Activated T-helper 17 cell treated with anti-CD3 and anti-CD28 coated beads, Interleukin-2, amount 50 U/mL, for 72 hours (primary cell): ENCODE data around the gene THSD8. TPM values are rescaled to one million over a fixed set of nuclear protein-coding genes. Genes with fewer than 3 reads are reported as not detected.
"Not testable (repeated sequence)": the region's sequence is repeated elsewhere in the genome, so short reads cannot be mapped to it uniquely, and the experiment has no call there.

ENCODE experiments used
- ATAC-seq: fragments of 150-1000 bp; cut with Tn5 transposase; replicated peaks from 2 replicates; pipeline ENCODE4 v1.10.0; 2021; ENCODE audit warnings: mild to moderate bottlenecking, moderate library complexity
- H3K27ac Mint-ChIP-seq: one replicate; pipeline ENCODE4 v1.8.0; 2022; ENCODE audit warnings: mixed read lengths
- H3K27me3 Mint-ChIP-seq: one replicate; pipeline ENCODE4 v1.8.0; 2022; ENCODE audit warnings: mixed read lengths
- H3K36me3 Mint-ChIP-seq: one replicate; pipeline ENCODE4 v1.8.0; 2022; ENCODE audit warnings: low read depth, mild to moderate bottlenecking, mixed read lengths
- H3K4me1 Mint-ChIP-seq: one replicate; pipeline ENCODE4 v1.8.0; 2022; ENCODE audit warnings: mixed read lengths
- H3K4me3 Mint-ChIP-seq: one replicate; pipeline ENCODE4 v1.8.0; 2022; ENCODE audit warnings: mild to moderate bottlenecking, mixed read lengths
- H3K9me3 Mint-ChIP-seq: one replicate; pipeline ENCODE4 v1.8.0; 2022; ENCODE audit warnings: mixed read lengths
- total RNA-seq, 2 donors: library from RNA; stranded (reverse); gene quantifications; one replicate each; pipeline ENCODE4 v1.2.3, GENCODE V29; 2022

The THSD8 gene
- total RNA-seq, 2 donors from 2014 or later: 25.5 to 32.7 TPM

GRCh38 chr19:12840091-12841079, 38.5 kb downstream of the THSD8 start:
- peak overlapping the region; percentile 15 for H3K4me3 Mint-ChIP-seq
- H3K27me3 Mint-ChIP-seq: peaks cover 50% of the 10 kb centered on the region
- ATAC-seq: peak; percentile 40
- peaks cover 16% of the 10 kb centered on the region for H3K4me1 Mint-ChIP-seq
- no peak overlapping the region for H3K27ac Mint-ChIP-seq
- no peaks in the 10 kb centered on the region for H3K36me3 Mint-ChIP-seq
- no peaks in the 10 kb centered on the region for H3K9me3 Mint-ChIP-seq

GRCh38 chr19:12841094-12841493, 39.2 kb downstream of the THSD8 start:
- Mint-ChIP-seq H3K4me3 (peak overlapping the region; percentile 15), H3K4me1 (peaks cover 16% of the 10 kb centered on the region), H3K36me3 (no peaks in the 10 kb centered on the region), H3K27me3 (peaks cover 51% of the 10 kb centered on the region), H3K9me3 (no peaks in the 10 kb centered on the region), H3K27ac (no peak overlapping the region)
- ATAC-seq: no peak

DNA sequence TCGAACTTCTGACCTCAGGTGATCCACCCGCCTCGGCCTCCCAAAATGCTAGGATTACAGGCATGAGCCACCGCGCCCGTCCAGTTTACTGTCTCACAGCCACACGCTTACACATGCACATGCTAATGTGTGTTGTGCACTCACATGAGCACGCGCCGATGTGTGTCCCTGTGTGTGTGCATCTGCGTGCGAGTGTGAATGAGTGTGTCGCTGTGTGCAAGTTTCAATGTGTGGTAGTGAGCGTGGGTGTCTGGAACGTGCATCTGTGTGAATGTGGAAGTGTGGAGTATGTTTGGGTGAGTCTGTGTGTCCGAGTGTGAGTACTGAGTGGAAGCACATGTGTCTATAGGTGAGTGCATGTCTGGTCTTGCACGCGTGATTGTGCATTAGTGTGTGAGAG, 40.6 kb downstream of the THSD8 start:
- peaks cover 45% of the 10 kb centered on the region for H3K27me3 Mint-ChIP-seq
- no peak for ATAC-seq
- peaks cover 12% of the 10 kb centered on the region for H3K4me1 Mint-ChIP-seq
- no peaks in the 10 kb centered on the region for H3K36me3 Mint-ChIP-seq
- H3K27ac Mint-ChIP-seq: no peak overlapping the region
- no peak overlapping the region for H3K4me3 Mint-ChIP-seq
- no peaks in the 10 kb centered on the region for H3K9me3 Mint-ChIP-seq

GRCh38 chr19:12843328-12843727, 41.5 kb downstream of the THSD8 start:
- H3K4me3 Mint-ChIP-seq: no peak overlapping the region
- no peaks in the 10 kb centered on the region for H3K9me3 Mint-ChIP-seq
- H3K36me3 Mint-ChIP-seq: no peaks in the 10 kb centered on the region
- ATAC-seq: no peak
- peaks cover 43% of the 10 kb centered on the region for H3K27me3 Mint-ChIP-seq
- no peak overlapping the region for H3K27ac Mint-ChIP-seq
- H3K4me1 Mint-ChIP-seq: peaks cover 11% of the 10 kb centered on the region

- Mint-ChIP-seq H3K9me3 (no peaks in the 10 kb centered on the region), H3K4me3 (no peak overlapping the region), H3K4me1 (peaks cover 9% of the 10 kb centered on the region), H3K27ac (no peak overlapping the region), H3K27me3 (peaks cover 41% of the 10 kb centered on the region), H3K36me3 (no peaks in the 10 kb centered on the region)
- ATAC-seq: no peak
Observed at GRCh38 chr19:12843999-12844732, 42.3 kb downstream of the THSD8 start.

GRCh38 chr19:12846613-12847012, 44.7 kb downstream of the THSD8 start:
- not testable (repeated sequence) for H3K36me3 Mint-ChIP-seq, H3K4me1 Mint-ChIP-seq, H3K27ac Mint-ChIP-seq, H3K9me3 Mint-ChIP-seq, ATAC-seq
- H3K27me3 Mint-ChIP-seq: peaks cover 23% of the 10 kb centered on the region
- peak overlapping the region; percentile 82 for H3K4me3 Mint-ChIP-seq

GRCh38 chr19:12847159-12848139, 45.6 kb downstream of the THSD8 start:
- Mint-ChIP-seq H3K27ac (peak overlapping the region; percentile 85), H3K36me3 (no peaks in the 10 kb centered on the region), H3K4me3 (peak overlapping the region; percentile 82), H3K4me1 (no peaks in the 10 kb centered on the region), H3K9me3 (no peaks in the 10 kb centered on the region), H3K27me3 (peaks cover 16% of the 10 kb centered on the region)
- ATAC-seq: peak; percentile 98

Other genes starting within 250 kb of the THSD8 start
- gene ZNF490, start 191.3 kb upstream of the THSD8 start, total RNA-seq: 10 to 100 TPM in 1 of 2 donors, 1 to 10 TPM in 1; 7.3 to 11.1 TPM
- 10 to 100 TPM; 16.7 to 19.0 TPM for gene ZNF791, start 191.1 kb upstream of the THSD8 start, total RNA-seq
- gene MAN2B1, start 135.3 kb upstream of the THSD8 start, total RNA-seq: 100 to 1,000 TPM; 199 to 247 TPM
- gene WDR83, start 135.3 kb upstream of the THSD8 start, total RNA-seq: 10 to 100 TPM; 17.7 to 30.4 TPM
- gene DHPS, start 120.2 kb upstream of the THSD8 start, total RNA-seq: 100 to 1,000 TPM; 125 to 167 TPM
- gene GNG14, start 114.1 kb upstream of the THSD8 start, total RNA-seq: not detected
- gene FBXW9, start 105.4 kb upstream of the THSD8 start, total RNA-seq: 1 to 10 TPM; 4.7 to 9.9 TPM
- 100 to 1,000 TPM in 1 of 2 donors, 10 to 100 TPM in 1; 71.9 to 106 TPM for gene TNPO2, start 78.1 kb upstream of the THSD8 start, total RNA-seq
- 100 to 1,000 TPM; 135 to 172 TPM for gene TRIR, start 67.4 kb upstream of the THSD8 start, total RNA-seq
- 10 to 100 TPM; 37.7 to 66.6 TPM for gene GET3, start 64.6 kb upstream of the THSD8 start, total RNA-seq
- gene BEST2, start 50.3 kb upstream of the THSD8 start, total RNA-seq: not detected
- gene HOOK2, start 26.5 kb upstream of the THSD8 start, total RNA-seq: 10 to 100 TPM; 22.5 to 44.4 TPM
- 100 to 1,000 TPM; 328 to 586 TPM for gene JUNB, start 10.6 kb upstream of the THSD8 start, total RNA-seq
- 100 to 1,000 TPM; 307 to 415 TPM for gene PRDX2, start 269 bp upstream of the THSD8 start, total RNA-seq
- gene RNASEH2A, start 4.5 kb downstream of the THSD8 start, total RNA-seq: 10 to 100 TPM; 30.1 to 53.5 TPM
- gene RTBDN, start 32.5 kb downstream of the THSD8 start, total RNA-seq: not detected
- 1 to 10 TPM; 2.4 to 2.6 TPM for gene MAST1, start 36.4 kb downstream of the THSD8 start, total RNA-seq
- gene DNASE2, start 79.4 kb downstream of the THSD8 start, total RNA-seq: 10 to 100 TPM; 32.5 to 34.2 TPM
- gene KLF1, start 85.1 kb downstream of the THSD8 start, total RNA-seq: under 1 TPM in 1 of 2 donors, not detected in 1; 0.61 TPM
- 10 to 100 TPM; 25.8 to 48.4 TPM for gene GCDH, start 89.1 kb downstream of the THSD8 start, total RNA-seq
- 1 to 10 TPM; 1.6 to 6.2 TPM for gene SYCE2, start 117.2 kb downstream of the THSD8 start, total RNA-seq
- 100 to 1,000 TPM in 1 of 2 donors, 10 to 100 TPM in 1; 87.9 to 130 TPM for gene FARSA, start 131.6 kb downstream of the THSD8 start, total RNA-seq
- gene CALR, start 136.5 kb downstream of the THSD8 start, total RNA-seq: 100 to 1,000 TPM; 502 to 770 TPM
- 100 to 1,000 TPM; 129 to 156 TPM for gene RAD23A, start 143.8 kb downstream of the THSD8 start, total RNA-seq
- 10 to 100 TPM; 17.0 to 27.9 TPM for gene GADD45GIP1, start 155.2 kb downstream of the THSD8 start, total RNA-seq
- gene DAND5, start 167.5 kb downstream of the THSD8 start, total RNA-seq: under 1 TPM; 0.30 to 0.40 TPM
- gene NFIX, start 193.4 kb downstream of the THSD8 start, total RNA-seq: 1 to 10 TPM in 1 of 2 donors, under 1 TPM in 1; 0.43 to 1.1 TPM